Stimulated activated naive CD8-positive, alpha-beta T cell treated with anti-CD3 and anti-CD28 coated beads, Interleukin-15, amount 100 ng/mL, for 72 hours (primary cell): ENCODE data around the gene FUT6.
"Not testable (repeated sequence)": the region's sequence is repeated elsewhere in the genome, so short reads cannot be mapped to it uniquely, and the experiment has no call there.

Experiments used
- ATAC-seq: fragments of 150-1000 bp; cut with Tn5 transposase; 2 replicates; pipeline ENCODE4 v1.10.0; 2021; ENCODE audit warnings: mild to moderate bottlenecking, moderate library complexity
- DNase-seq, 2 donors: peaks; one replicate each; pipeline ENCODE4 v3.0.0; 2021 to 2022
- H3K27ac Mint-ChIP-seq, 2 donors: one replicate each; pipeline ENCODE4 v1.8.0; 2022; ENCODE audit warnings: mild to moderate bottlenecking in 2 of 2, mixed read lengths in 2 of 2, moderate library complexity in 2 of 2
- H3K27me3 Mint-ChIP-seq: one replicate; pipeline ENCODE4 v1.8.0; 2022; ENCODE audit warnings: mixed read lengths
- H3K4me1 Mint-ChIP-seq: one replicate; pipeline ENCODE4 v1.8.0; 2022; ENCODE audit warnings: mild to moderate bottlenecking, mixed read lengths
- H3K4me3 Mint-ChIP-seq, 2 donors: one replicate each; pipeline ENCODE4 v1.8.0; 2022; ENCODE audit warnings: mild to moderate bottlenecking in 2 of 2, mixed read lengths in 2 of 2, moderate library complexity in 1 of 2
- H3K9me3 Mint-ChIP-seq, 2 donors: one replicate each; pipeline ENCODE4 v1.8.0; 2022; ENCODE audit warnings: mixed read lengths in 2 of 2

The FUT6 gene, protein sequence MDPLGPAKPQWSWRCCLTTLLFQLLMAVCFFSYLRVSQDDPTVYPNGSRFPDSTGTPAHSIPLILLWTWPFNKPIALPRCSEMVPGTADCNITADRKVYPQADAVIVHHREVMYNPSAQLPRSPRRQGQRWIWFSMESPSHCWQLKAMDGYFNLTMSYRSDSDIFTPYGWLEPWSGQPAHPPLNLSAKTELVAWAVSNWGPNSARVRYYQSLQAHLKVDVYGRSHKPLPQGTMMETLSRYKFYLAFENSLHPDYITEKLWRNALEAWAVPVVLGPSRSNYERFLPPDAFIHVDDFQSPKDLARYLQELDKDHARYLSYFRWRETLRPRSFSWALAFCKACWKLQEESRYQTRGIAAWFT

GRCh38 chr19:5839065-5840017 lies at the start of gene FUT6:
Gene FUT6 (minus strand): TSS chr19:5839702. CDS start chr19:5832567, 7,135 bp downstream.
- peaks cover 23% of the 10 kb centered on the region for H3K4me1 Mint-ChIP-seq
- peak within 1 kb of the TSS in 1 of 2 donors; percentile 42 for H3K27ac Mint-ChIP-seq
- peaks cover 5% of the 10 kb centered on the region for H3K27me3 Mint-ChIP-seq
- ATAC-seq (no peak), DNase-seq (no peak)
- H3K9me3 Mint-ChIP-seq, result no peaks in the 10 kb centered on the region
- H3K4me3 Mint-ChIP-seq, result peak within 1 kb of the TSS in 1 of 2 donors; percentile 45

DNA sequence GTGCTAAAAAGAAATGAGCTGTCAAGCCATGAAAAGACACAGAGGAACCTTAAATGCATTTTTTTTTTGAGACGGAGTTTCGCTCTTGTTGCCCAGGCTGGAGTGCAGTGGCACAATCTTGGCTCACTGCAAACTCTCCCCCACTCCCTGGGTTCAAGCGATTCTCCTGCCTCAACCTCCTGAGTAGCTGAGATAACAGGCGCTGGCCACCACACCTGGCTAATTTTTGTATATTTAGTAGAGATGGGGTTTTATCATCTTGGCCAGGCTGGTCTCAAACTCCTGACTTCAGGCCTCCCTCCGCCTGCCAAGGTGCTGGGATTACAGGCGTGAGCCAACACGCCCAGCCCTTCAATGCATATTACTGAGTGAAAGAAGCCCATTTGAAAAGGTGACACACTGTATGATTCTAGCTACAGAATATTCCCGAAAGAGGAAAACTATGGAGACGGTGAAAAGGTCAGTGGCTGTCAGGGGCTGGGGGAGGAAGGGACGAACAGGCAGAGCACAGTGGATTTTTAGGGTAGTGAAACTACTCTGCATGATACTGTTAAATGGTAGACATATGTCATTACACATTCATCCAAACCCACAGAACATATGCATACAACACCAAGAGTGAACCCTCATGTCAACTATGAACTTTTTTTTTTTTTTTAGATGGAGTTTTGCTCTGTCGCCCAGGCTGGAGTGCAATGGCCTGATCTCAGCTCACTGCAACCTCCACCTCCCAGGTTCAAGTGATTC lies 44.7 kb upstream of the FUT6 start:
- peaks cover 49% of the 10 kb centered on the region for H3K27me3 Mint-ChIP-seq
- H3K4me1 Mint-ChIP-seq, H3K27ac Mint-ChIP-seq, H3K4me3 Mint-ChIP-seq, H3K9me3 Mint-ChIP-seq, DNase-seq, ATAC-seq: not testable (repeated sequence)

DNA sequence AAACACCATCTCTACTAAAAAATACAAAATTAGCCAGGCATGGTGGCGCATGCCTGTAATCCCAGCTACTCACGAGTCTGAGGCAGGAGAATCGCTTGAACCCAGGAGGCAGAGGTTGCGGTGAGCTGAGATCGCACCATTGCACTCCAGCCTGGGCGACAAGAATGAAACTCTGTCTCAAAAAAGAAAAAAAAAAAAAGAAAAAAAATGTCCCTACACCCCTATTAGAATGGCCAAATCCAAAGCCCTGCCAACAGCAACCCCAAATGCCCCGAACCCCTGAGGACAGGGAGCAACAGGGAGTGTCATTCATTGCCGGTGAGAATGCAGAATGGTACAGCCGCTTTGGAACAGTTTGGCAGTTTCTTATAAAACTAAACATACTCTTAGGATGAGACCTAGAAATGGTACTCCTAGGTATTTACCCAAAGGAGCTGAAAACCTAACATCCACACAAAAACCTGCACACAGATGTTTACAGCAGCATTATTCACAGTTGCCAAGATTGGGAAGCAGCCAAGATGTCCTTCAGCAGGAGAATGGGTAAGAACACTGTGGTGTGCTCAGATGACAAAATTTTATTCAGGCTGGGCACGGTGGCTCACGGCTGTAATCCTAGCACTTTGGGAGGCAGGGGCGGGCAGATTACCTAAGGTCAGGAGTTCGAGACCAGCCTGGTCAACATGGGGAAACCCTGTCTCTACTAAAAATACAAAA lies 43.8 kb upstream of the FUT6 start:
- not testable (repeated sequence) for ATAC-seq, H3K9me3 Mint-ChIP-seq, H3K27ac Mint-ChIP-seq, H3K4me1 Mint-ChIP-seq, DNase-seq, H3K4me3 Mint-ChIP-seq
- H3K27me3 Mint-ChIP-seq, result peaks cover 45% of the 10 kb centered on the region

DNA sequence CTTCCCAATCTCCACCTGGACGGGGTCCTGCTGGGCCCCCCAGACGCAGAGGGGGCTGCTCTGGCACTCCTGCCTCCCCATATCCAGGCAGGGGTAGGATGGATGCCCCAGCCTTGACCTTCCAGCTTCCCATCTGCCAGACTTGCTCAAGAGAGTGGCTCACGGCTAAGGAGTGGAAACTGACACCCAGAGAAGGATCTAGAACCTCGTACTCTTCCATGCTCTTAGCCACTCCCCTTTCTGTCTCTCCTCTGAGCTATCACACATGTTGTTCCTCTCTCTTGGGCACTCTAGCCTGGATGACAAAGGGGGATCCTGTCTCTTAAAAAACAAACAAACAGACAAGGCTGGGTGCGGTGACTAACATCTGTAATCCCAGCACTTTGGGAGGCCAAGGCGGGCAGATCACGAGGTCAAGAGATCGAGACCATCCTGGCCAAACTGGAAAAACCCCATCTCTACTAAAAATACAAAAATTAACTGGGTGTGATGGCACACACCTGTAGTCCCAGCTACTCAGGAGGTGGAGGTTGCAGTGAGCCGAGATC lies 43.0 kb upstream of the FUT6 start:
- Mint-ChIP-seq H3K9me3 (no peaks in the 10 kb centered on the region), H3K27me3 (peaks cover 44% of the 10 kb centered on the region), H3K4me3 (no peak overlapping the region), H3K27ac (no peak overlapping the region), H3K4me1 (no peaks in the 10 kb centered on the region)
- ATAC-seq, result no peak
- DNase-seq, result no peak

DNA sequence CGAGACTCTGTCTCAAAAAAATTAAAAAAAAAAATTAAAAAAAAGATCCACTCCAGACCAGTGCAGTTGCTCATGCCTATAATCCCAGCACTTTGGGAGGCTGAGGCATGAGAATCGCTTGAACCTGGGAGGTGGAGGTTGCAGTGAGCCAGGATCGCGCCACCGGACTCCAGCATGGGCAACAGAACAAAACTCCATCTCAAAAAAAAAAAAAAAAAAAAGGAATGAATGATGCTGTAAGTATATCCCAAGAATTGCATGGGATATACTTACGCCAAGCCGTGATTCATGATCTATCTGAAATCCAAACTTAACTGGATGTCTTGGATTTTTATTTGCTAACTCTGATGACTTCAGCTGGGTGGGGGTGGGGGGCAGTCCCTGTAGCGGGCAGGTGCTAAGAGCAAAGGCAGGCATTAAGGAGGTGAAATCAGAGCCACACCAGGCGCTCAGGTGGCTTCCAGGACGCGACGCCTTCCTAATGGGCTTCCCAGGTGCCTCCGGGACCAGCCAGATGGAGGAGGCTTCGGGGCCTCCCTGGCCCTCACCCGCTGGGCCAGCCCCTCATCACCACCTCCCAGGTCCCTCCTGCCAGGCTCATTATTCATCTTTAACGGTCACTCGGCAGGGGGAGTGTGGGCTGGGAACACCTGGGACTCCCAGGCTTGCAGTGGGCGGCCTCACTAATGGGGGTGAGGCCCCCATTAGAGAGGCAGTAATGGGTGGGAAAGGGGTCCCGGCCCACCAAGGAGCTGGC lies 42.2 kb upstream of the FUT6 start:
- Mint-ChIP-seq H3K27ac (no peak overlapping the region), H3K4me1 (no peaks in the 10 kb centered on the region), H3K9me3 (no peaks in the 10 kb centered on the region), H3K4me3 (no peak overlapping the region), H3K27me3 (peaks cover 47% of the 10 kb centered on the region)
- DNase-seq, result no peak
- no peak for ATAC-seq

GRCh38 chr19:5880604-5881078 lies 41.1 kb upstream of the FUT6 start:
- H3K27me3 Mint-ChIP-seq, result peaks cover 49% of the 10 kb centered on the region
- no peaks in the 10 kb centered on the region for H3K9me3 Mint-ChIP-seq
- no peaks in the 10 kb centered on the region for H3K4me1 Mint-ChIP-seq
- no peak overlapping the region for H3K4me3 Mint-ChIP-seq
- no peak overlapping the region for H3K27ac Mint-ChIP-seq
- DNase-seq (no peak), ATAC-seq (no peak)

DNA sequence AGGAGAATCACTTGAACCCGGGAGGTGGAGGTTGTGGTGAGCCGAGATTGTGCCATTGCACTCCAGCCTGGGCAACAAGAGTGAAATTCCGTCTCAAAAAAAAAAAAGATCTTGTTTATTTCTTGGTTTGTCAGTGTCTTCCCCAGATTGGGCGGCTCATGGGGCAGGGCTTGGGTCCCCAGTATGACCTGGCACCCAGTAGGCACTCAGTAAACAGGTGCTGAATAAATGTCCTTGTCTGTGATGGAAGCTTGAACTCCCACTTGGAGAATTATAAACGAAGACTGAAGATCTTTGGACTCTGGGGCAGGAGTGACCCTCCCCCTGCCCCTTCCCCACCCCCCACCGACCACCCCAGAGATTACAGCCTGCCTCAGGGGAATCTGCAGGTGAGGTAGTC lies 40.7 kb upstream of the FUT6 start:
- Mint-ChIP-seq H3K27ac (no peak overlapping the region), H3K9me3 (no peaks in the 10 kb centered on the region), H3K27me3 (peaks cover 44% of the 10 kb centered on the region), H3K4me1 (no peaks in the 10 kb centered on the region), H3K4me3 (no peak overlapping the region)
- DNase-seq (no peak), ATAC-seq (no peak)

DNA sequence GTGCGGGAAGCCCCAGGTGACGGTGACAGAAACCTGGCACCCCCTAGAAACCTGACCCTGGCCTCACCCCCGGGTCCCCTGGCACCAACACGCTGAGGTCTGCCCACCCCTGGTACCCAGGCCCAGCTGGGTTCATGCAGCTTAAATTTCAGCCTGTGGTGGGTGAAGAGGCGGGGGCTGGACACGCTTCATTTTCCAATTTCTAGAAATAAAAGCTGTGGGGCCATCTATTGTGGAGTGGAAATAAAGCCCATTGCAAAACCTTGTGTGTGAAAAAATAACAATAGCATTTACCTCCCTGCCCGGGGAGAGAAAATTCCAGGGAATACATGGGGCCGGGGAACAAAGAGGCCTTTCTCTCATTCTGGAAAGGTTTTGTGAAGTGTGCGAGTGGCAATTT lies 38.4 kb upstream of the FUT6 start:
- Mint-ChIP-seq H3K27ac (no peak overlapping the region), H3K9me3 (no peaks in the 10 kb centered on the region), H3K27me3 (peaks cover 41% of the 10 kb centered on the region), H3K4me3 (no peak overlapping the region), H3K4me1 (no peaks in the 10 kb centered on the region)
- no peak for ATAC-seq
- no peak for DNase-seq

DNA sequence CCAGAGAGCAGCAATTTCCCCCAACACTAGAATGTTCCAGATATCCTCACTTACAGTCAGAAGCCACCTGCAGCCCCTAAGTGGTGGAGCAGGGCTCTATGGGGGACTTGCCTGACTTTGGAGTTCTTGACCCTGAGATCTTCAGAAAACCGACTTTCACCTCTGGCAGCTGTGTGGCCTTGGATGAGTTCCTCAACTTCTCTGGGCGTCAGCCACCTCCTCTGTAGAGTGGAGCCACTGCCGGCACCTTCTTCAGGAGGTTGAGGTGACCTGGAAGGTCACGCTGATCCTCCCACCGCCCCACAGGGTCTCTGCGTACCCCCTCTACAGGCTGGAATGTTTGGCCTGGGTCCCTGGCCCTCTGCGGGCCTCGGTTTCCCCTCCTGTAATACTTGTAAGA lies 37.9 kb upstream of the FUT6 start:
- DNase-seq (no peak), ATAC-seq (no peak)
- H3K4me3 Mint-ChIP-seq, result no peak overlapping the region
- H3K27ac Mint-ChIP-seq, result no peak overlapping the region
- peaks cover 41% of the 10 kb centered on the region for H3K27me3 Mint-ChIP-seq
- H3K4me1 Mint-ChIP-seq, result no peaks in the 10 kb centered on the region
- H3K9me3 Mint-ChIP-seq, result no peaks in the 10 kb centered on the region

DNA sequence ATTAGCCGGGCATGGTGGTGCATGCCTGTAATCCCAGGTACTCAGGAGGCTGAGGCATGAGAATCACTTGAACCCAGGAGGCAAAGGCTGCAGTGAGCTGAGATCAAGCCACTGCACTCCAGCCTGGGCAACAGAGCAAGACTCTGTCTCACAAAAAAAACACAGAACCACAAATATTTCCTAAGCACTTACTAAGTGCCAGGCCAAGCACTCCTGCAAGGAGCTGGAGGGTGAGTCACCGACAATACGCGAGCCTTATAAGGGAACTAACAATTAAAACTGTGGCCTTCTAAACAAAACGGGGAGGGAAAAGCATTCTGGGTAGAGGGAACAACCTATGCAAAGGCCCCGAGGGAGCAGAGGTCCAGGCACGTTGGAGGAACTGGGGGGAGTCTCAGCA lies 35.0 kb upstream of the FUT6 start:
- ATAC-seq, H3K4me3 Mint-ChIP-seq: not testable (repeated sequence)
- peaks cover 30% of the 10 kb centered on the region for H3K27me3 Mint-ChIP-seq

GRCh38 chr19:5873617-5874199 lies 34.2 kb upstream of the FUT6 start:
- no peaks in the 10 kb centered on the region for H3K9me3 Mint-ChIP-seq
- no peaks in the 10 kb centered on the region for H3K4me1 Mint-ChIP-seq
- DNase-seq (no peak), ATAC-seq (no peak)
- peak overlapping the region in 1 of 2 donors; percentile 12 for H3K27ac Mint-ChIP-seq
- no peak overlapping the region for H3K4me3 Mint-ChIP-seq
- peaks cover 23% of the 10 kb centered on the region for H3K27me3 Mint-ChIP-seq

More for the DNA sequence above, 35.0 kb upstream of the FUT6 start:
- H3K27ac Mint-ChIP-seq, DNase-seq, H3K9me3 Mint-ChIP-seq, H3K4me1 Mint-ChIP-seq: not testable (repeated sequence)

DNA sequence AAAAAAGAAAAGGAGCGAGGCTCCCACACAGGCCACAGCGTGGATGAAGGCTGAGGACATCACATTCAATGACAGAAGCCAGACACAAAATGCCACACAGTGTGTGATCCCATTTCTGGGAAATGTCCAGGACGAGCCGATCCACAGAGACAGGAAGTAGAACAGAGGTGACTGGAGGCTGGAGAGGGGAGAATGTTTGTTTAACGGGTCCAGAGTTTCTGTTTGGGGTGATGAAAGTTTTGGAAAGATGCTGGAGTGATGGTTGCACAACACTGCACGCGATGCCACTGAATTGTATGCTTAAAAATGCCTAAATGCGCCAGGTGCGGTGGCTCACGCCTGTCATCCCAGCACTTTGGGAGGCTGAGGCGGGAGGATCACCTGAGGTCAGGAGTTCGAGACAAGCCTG lies 31.5 kb upstream of the FUT6 start:
- Mint-ChIP-seq H3K4me1 (no peaks in the 10 kb centered on the region), H3K27me3 (peaks cover 1% of the 10 kb centered on the region), H3K4me3 (no peak overlapping the region), H3K27ac (peak overlapping the region in 1 of 2 donors; percentile 43), H3K9me3 (no peaks in the 10 kb centered on the region)
- ATAC-seq (no peak), DNase-seq (no peak)

DNA sequence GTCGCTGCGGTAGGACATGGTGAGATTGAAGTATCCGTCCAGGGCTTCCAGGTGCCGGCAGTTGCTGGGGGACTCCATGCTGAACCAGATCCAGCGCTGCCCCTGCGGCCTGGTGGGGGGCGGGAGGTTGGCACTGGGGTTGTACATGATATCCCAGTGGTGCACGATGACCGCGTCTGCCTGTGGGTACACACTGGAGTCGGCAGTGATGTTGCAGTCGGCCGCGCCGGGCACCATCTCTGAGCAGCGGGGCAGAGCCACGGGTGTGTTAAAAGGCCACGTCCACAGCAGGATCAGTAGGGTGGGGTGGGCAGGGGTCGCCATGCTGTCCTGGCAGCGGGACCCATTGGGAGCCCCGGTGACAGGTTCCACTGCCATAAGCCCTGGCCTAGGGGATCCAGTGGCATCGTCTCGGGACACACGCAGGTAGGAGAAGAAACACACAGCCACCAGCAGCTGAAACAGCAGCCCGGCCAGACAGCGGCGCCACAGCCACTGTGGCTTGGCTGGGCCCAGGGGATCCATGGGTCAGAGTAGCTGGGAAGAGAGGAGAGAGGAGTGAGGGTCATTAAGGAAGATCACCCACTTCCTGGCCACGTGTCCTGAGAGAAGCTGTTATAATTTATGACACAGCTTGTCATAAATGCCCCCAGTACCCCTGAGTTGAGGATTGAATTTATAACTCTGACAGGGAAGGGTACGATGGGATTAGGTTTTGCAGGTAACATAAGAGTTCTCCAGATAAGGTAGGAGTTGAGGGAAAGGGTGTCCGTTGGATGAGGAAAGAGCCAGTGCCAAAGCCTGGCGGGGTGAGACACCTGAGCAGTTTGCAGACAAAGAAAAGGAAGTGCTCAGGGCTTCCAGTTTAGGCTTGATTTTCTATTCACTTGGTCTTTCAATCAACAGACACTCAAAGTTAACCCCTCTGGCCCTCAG lies 28.0 kb upstream of the FUT6 start:
- Mint-ChIP-seq H3K4me1 (no peaks in the 10 kb centered on the region), H3K27ac (peak overlapping the region; percentile 12 to 38), H3K9me3 (no peaks in the 10 kb centered on the region), H3K4me3 (no peak overlapping the region), H3K27me3 (peaks cover 9% of the 10 kb centered on the region)
- ATAC-seq (no peak), DNase-seq (no peak)
